ENCODE results near the gene ZDHHC8. TPM values are rescaled to one million over a fixed set of nuclear protein-coding genes. Genes with fewer than 3 reads are reported as not detected.

ZDHHC8 gene
- total RNA-seq, 1 experiment from 2014 or later = 89.3 TPM

GRCh38 chr22:20145832-20146223 is 14.2 kb downstream of the ZDHHC8 start:
- intact Hi-C loops (cut with micrococcal nuclease) = no loop called here
- Histone ChIP-seq H3K9ac (ENCODE audit: low read length) (no peak overlapping the region), H3K79me2 (ENCODE audit: insufficient read depth, low read length) (no peaks in the 10 kb centered on the region), H3K27me3 (ENCODE audit: insufficient read depth, low read length) (no peaks in the 10 kb centered on the region), H3K4me1 (ENCODE audit: control insufficient read depth in 1 of 2, insufficient read depth in 2 of 2, low read length in 2 of 2) (no peaks in the 10 kb centered on the region; a peak in 1 of 4 replicates), H3K4me2 (ENCODE audit: low read length) (no peak overlapping the region), H3K9me3 (ENCODE audit: control insufficient read depth in 1 of 2, insufficient read depth in 1 of 2, low read depth in 1 of 2, low read length in 2 of 2) (no peaks in the 10 kb centered on the region), H2AFZ (ENCODE audit: low read depth, low read length, poor library complexity, severe bottlenecking) (no peak overlapping the region), H4K20me1 (ENCODE audit: insufficient read depth) (no peaks in the 10 kb centered on the region), H3K4me3 (replicated peaks in 1 of 2; ENCODE audit: low read depth in 1 of 2, low read length in 2 of 2) (no peak overlapping the region), H3K9me2 (ENCODE audit: insufficient read depth) (no peaks in the 10 kb centered on the region), H3K36me3 (ENCODE audit: control insufficient read depth in 1 of 2, insufficient read depth in 2 of 2, low read length in 2 of 2) (peaks cover 0 to 5% of the 10 kb centered on the region in 2 experiments; a peak in 1 of 4 replicates), H3K27ac (ENCODE audit: low read depth, low read length) (no peak overlapping the region; the same call in 1 of the 2 replicates)
- RAD21 ChIA-PET (ENCODE audit: low non-redundant PET in 1 of 2, low total read pairs in 2 of 2, uncharacterized antibody in 2 of 2, unreplicated experiment in 2 of 2) = no interaction called here
- ATAC-seq (no peak), DNase-seq (ENCODE audit: low read depth, low spot score) (no peak)
- BruUV-seq (replicated peaks) = TSS peak; percentile 39
- TF ChIP-seq CEBPB (IDR thresholded peaks at IDR 0.05; ENCODE audit: low read depth) (no peak), SIN3A (IDR thresholded peaks at IDR 0.05; ENCODE audit: low read depth) (no peak), MAX (IDR thresholded peaks at IDR 0.05) (no peak), ZNF274 (IDR thresholded peaks at IDR 0.05; ENCODE audit: low read depth, low read length) (no peak), POLR2A (IDR thresholded peaks at IDR 0.05; ENCODE audit: borderline replicate concordance, extremely low read depth, insufficient read depth, insufficient read length) (no peak), CBX3 (IDR thresholded peaks at IDR 0.05; ENCODE audit: low read depth) (no peak), POLR2AphosphoS5 (IDR thresholded peaks at IDR 0.05; ENCODE audit: low read depth, low read length) (no peak), REST (IDR thresholded peaks at IDR 0.05; ENCODE audit: low read depth) (no peak), ATF3 (IDR thresholded peaks at IDR 0.05) (no peak), ZBTB33 (IDR thresholded peaks at IDR 0.05; ENCODE audit: extremely low read depth, insufficient replicate concordance, low read length) (no peak), SP1 (IDR thresholded peaks at IDR 0.05; ENCODE audit: low read depth) (no peak), ELF1 (IDR thresholded peaks at IDR 0.05; ENCODE audit: borderline replicate concordance, low read depth) (no peak), TCF7L2 (IDR thresholded peaks at IDR 0.05; ENCODE audit: borderline replicate concordance, extremely low read depth, insufficient read depth, insufficient read length) (no peak), YY1 (IDR thresholded peaks at IDR 0.05; ENCODE audit: extremely low read depth, insufficient replicate concordance, low read depth, low read length) (no peak), SRF (IDR thresholded peaks at IDR 0.05; ENCODE audit: low read depth) (no peak), RAD21 (IDR thresholded peaks at IDR 0.05; ENCODE audit: low read depth) (no peak), EZH2phosphoT487 (IDR thresholded peaks at IDR 0.05; ENCODE audit: borderline replicate concordance) (no peak), FOSL1 (IDR thresholded peaks at IDR 0.05; ENCODE audit: low read depth) (no peak), JUND (IDR thresholded peaks at IDR 0.05) (no peak), CTCF (IDR thresholded peaks at IDR 0.05 in 2 of 3, conservative IDR thresholded peaks at IDR 0.05 in 1 of 3; ENCODE audit: borderline replicate concordance in 1 of 3, insufficient read depth in 1 of 3, low read depth in 2 of 3, low read length in 2 of 3) (no peak)
- POLR2A ChIA-PET = no interaction called here
- CTCF ChIA-PET = no interaction called here

Measured in HCT116 (cell line).